SJCRH30 (cell line): ENCODE data around the gene ZFR. TPM values are rescaled to one million over a fixed set of nuclear protein-coding genes. Genes with fewer than 3 reads are reported as not detected.
A peak's percentile ranks its signal among the peaks of the same experiment; 100 is the strongest.
"Not testable (repeated sequence)": the region's sequence is repeated elsewhere in the genome, so short reads cannot be mapped to it uniquely, and the experiment has no call there.

Source experiments
- DNase-seq, 2 experiments: peaks; one replicate each; pipeline ENCODE4 v3.0.0-alpha.2; 2015 to 2020
- H3K27ac ChIP-seq: fragments of 250-450 bp; sonication (Bioruptor Pico); 2 replicates; pipeline ENCODE4 v1.5.1; 2020; ENCODE audit warnings: mild to moderate bottlenecking, moderate library complexity
- H3K27me3 ChIP-seq: fragments of 250-450 bp; sonication (Bioruptor Pico); 2 replicates; pipeline ENCODE4 v1.5.1; 2020; ENCODE audit warnings: mild to moderate bottlenecking, moderate library complexity
- H3K36me3 ChIP-seq: fragments of 250-450 bp; sonication (Bioruptor Pico); 2 replicates; pipeline ENCODE4 v1.5.1; 2020; ENCODE audit warnings: mild to moderate bottlenecking, moderate library complexity
- H3K4me1 ChIP-seq: fragments of 250-450 bp; sonication (Bioruptor Pico); 2 replicates; pipeline ENCODE4 v1.5.1; 2020; ENCODE audit warnings: mild to moderate bottlenecking, moderate library complexity
- H3K4me3 ChIP-seq: fragments of 250-450 bp; sonication (Bioruptor Pico); 2 replicates; pipeline ENCODE4 v1.5.1; 2020; ENCODE audit warnings: mild to moderate bottlenecking, moderate library complexity
- H3K9me3 ChIP-seq: fragments of 250-450 bp; sonication (Bioruptor Pico); replicated peaks from 2 replicates; pipeline ENCODE4 v1.5.1; 2020; ENCODE audit warnings: mild to moderate bottlenecking, moderate library complexity
- total RNA-seq: library from RNA; depleted of rRNA; stranded (reverse); fragments of >200 nt; shearing (Covaris generic); gene quantifications from 2 replicates; pipeline ENCODE4 v1.2.3, GENCODE V29; 2014

The ZFR gene
- total RNA-seq, 1 experiment from 2014 or later: 136 TPM

DNA sequence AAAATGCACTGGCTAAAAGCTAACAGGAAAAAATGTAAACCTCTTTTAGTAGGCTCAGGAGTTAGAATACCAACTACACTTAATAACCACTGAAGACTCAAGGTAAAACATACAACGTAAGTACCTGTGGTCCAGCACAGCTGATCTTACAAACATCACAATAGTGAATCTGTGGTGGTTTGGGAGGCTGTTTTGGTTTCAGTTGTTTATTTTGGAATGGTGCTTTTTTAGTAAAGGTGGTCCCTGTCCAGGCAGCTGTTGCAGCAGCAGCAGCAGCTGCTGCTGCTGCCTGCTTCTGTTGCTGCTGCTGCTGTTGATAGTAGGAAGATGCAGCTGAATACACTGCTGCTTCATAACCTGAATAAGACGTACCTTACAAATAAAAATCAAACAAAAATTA lies 37.9 kb downstream of the ZFR start:
- peak; percentile 41 to 70 for DNase-seq
- Histone ChIP-seq H3K4me3 (no peak overlapping the region), H3K4me1 (peaks cover 16% of the 10 kb centered on the region), H3K9me3 (0 out of 2 replicates have a peak, but pooled peaks cover 2% of the 10 kb centered on the region), H3K27ac (no peak overlapping the region), H3K27me3 (no peaks in the 10 kb centered on the region), H3K36me3 (peaks cover 87% of the 10 kb centered on the region)

GRCh38 chr5:32405507-32405906 lies 39.0 kb downstream of the ZFR start:
- peaks cover 92% of the 10 kb centered on the region for H3K36me3 ChIP-seq
- DNase-seq: no peak
- no peak overlapping the region for H3K4me3 ChIP-seq

GRCh38 chr5:32403760-32404159 lies 40.8 kb downstream of the ZFR start:
- no peak overlapping the region for H3K27ac ChIP-seq
- H3K4me3 ChIP-seq: no peak overlapping the region
- peaks cover 98% of the 10 kb centered on the region for H3K36me3 ChIP-seq
- H3K27me3 ChIP-seq: no peaks in the 10 kb centered on the region
- peaks cover 16% of the 10 kb centered on the region for H3K4me1 ChIP-seq
- DNase-seq: no peak
- H3K9me3 ChIP-seq: 0 out of 2 replicates have a peak, but pooled peaks cover 2% of the 10 kb centered on the region

More at GRCh38 chr5:32405507-32405906, 39.0 kb downstream of the ZFR start:
- no peak overlapping the region for H3K27ac ChIP-seq
- peaks cover 16% of the 10 kb centered on the region for H3K4me1 ChIP-seq
- no peaks in the 10 kb centered on the region for H3K27me3 ChIP-seq
- 0 out of 2 replicates have a peak, but pooled peaks cover 2% of the 10 kb centered on the region for H3K9me3 ChIP-seq

DNA sequence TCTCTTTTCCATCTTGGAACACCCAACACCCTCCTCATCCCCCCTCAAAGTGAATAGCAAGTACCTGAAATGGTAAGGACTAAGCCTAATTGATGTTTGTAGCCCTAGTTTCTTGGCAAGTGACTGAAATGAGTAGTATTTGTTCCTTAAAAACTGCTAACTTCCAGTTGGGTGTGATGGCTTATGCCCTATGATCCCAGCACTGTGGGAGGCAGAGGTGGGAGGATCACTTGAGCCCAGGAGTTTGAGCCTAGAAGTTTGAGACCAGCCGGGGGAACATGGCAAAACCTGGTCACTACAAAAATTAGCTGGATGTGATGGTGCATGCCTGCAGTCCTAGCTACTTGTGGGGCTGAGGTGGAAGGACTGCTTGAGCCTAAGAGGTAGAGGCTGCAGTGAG lies 44.1 kb downstream of the ZFR start:
- Histone ChIP-seq H3K27ac (no peak overlapping the region), H3K4me1 (no peaks in the 10 kb centered on the region), H3K9me3 (no peaks in the 10 kb centered on the region), H3K36me3 (peaks cover 96% of the 10 kb centered on the region), H3K4me3 (no peak overlapping the region), H3K27me3 (no peaks in the 10 kb centered on the region)
- DNase-seq: no peak

- DNase-seq, H3K4me3 ChIP-seq, H3K27ac ChIP-seq, H3K4me1 ChIP-seq, H3K27me3 ChIP-seq, H3K9me3 ChIP-seq: not testable (repeated sequence)
- H3K36me3 ChIP-seq: peaks cover 96% of the 10 kb centered on the region
Measured at GRCh38 chr5:32398754-32399153, 45.8 kb downstream of the ZFR start.

DNA sequence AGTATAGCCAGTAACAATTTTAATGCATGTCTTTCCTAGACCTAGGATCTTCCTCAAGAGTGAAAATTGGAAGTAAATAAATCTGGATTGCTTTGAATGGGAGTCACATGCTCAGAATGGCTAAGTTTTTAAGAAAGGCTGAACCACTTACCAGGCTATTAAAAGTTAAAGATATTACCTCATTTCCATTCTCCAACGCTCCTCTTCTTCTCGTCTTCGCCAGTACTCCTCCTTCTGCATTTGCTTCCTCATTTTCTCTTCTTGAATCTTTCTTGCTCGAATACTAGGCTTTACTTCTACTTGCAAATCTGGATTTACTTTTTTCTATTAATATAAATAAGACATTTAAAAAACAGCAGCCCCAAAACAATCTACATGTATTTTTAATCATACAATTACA lies 49.6 kb downstream of the ZFR start:
- DNase-seq: no peak
- H3K27ac ChIP-seq: no peak overlapping the region
- no peak overlapping the region for H3K4me3 ChIP-seq
- no peaks in the 10 kb centered on the region for H3K27me3 ChIP-seq
- no peaks in the 10 kb centered on the region for H3K9me3 ChIP-seq
- H3K4me1 ChIP-seq: peaks cover 16% of the 10 kb centered on the region; the same call in 1 of the 2 replicates
- peaks cover 92% of the 10 kb centered on the region for H3K36me3 ChIP-seq

DNA sequence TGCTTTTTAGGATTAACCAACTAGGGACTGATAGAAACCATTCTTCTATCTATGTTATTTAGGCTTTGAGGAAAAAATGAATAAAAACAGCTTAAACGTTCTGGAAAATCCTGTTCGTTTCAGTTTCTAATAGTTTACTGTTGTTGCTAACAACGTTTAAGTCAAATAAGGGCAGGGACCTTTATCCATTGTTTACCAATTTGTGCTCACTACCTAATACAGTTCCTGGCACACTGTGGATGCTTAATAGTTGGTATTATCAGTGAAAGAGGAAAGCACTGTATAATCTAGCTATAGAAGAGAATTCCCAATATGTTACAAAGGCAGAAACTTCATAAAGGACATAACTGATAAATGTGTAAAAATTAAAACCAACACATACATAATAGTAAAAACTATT lies 52.5 kb downstream of the ZFR start:
- Histone ChIP-seq H3K36me3 (peaks cover 94% of the 10 kb centered on the region), H3K27me3 (no peaks in the 10 kb centered on the region), H3K27ac (no peak overlapping the region), H3K9me3 (no peaks in the 10 kb centered on the region), H3K4me3 (no peak overlapping the region), H3K4me1 (peaks cover 16% of the 10 kb centered on the region; the same call in 1 of the 2 replicates)
- no peak for DNase-seq

GRCh38 chr5:32390819-32391591 lies 53.5 kb downstream of the ZFR start:
- H3K9me3 ChIP-seq: no peaks in the 10 kb centered on the region
- H3K4me3 ChIP-seq: no peak overlapping the region
- H3K27me3 ChIP-seq: no peaks in the 10 kb centered on the region
- DNase-seq: peak; percentile 10 to 41
- H3K4me1 ChIP-seq: peaks cover 16% of the 10 kb centered on the region; the same call in 1 of the 2 replicates
- H3K36me3 ChIP-seq: peaks cover 95% of the 10 kb centered on the region
- H3K27ac ChIP-seq: peak overlapping the region; percentile 21

GRCh38 chr5:32388432-32389129 lies 56.0 kb downstream of the ZFR start:
- H3K9me3 ChIP-seq: no peaks in the 10 kb centered on the region
- H3K36me3 ChIP-seq: peaks cover 95% of the 10 kb centered on the region
- peaks cover 16% of the 10 kb centered on the region; the same call in 1 of the 2 replicates for H3K4me1 ChIP-seq
- no peak overlapping the region for H3K4me3 ChIP-seq
- H3K27ac ChIP-seq: no peak overlapping the region
- no peaks in the 10 kb centered on the region for H3K27me3 ChIP-seq
- no peak for DNase-seq

- no peak overlapping the region for H3K27ac ChIP-seq
- no peaks in the 10 kb centered on the region for H3K9me3 ChIP-seq
- peaks cover 16% of the 10 kb centered on the region; the same call in 1 of the 2 replicates for H3K4me1 ChIP-seq
- H3K27me3 ChIP-seq: no peaks in the 10 kb centered on the region
- H3K4me3 ChIP-seq: no peak overlapping the region
- DNase-seq: no peak
- H3K36me3 ChIP-seq: peaks cover 95% of the 10 kb centered on the region
Measured at GRCh38 chr5:32387841-32388240, 56.7 kb downstream of the ZFR start.

DNA sequence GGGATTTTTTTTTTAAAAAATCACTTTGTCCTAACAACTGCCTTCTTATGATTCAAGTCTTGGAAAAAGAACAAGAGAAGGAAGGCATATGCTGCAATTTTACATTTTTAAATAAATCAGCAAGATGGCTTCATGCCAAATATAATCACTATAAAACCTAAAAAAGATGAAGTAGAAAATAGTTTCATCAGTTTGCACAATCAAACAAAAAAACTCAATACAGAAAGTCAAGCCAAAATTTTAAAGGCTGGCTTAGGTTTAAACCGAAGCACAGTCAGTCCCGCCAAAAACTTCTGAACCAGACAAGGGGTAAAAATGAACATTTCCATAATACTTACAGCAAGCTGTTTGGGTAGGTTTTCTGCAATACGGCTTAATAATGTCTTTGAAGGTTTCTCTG lies 57.3 kb downstream of the ZFR start:
- peaks cover 16% of the 10 kb centered on the region; the same call in 1 of the 2 replicates for H3K4me1 ChIP-seq
- no peaks in the 10 kb centered on the region for H3K9me3 ChIP-seq
- DNase-seq: no peak
- H3K36me3 ChIP-seq: peaks cover 95% of the 10 kb centered on the region
- no peak overlapping the region for H3K4me3 ChIP-seq
- no peak overlapping the region for H3K27ac ChIP-seq
- no peaks in the 10 kb centered on the region for H3K27me3 ChIP-seq

DNA sequence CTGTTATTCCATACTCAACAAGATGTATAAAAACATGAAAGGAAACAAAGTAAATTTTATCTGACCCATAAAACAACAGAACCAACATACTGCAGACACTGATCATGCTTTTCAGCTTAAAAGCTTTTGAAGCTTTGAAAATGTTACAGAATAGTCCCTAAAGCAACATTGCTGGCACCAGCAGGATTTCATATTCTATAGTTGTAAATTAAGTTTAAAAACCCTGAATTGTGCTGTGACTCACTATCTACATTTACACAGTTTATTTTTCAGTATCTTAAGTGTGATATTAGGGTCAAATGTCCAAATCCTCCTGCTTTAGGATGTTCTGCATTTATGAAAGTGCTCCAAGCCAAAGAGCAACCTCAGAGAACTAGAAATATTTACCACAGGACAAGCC lies 59.9 kb downstream of the ZFR start:
- Histone ChIP-seq H3K4me3 (no peak overlapping the region), H3K27ac (no peak overlapping the region), H3K36me3 (peaks cover 87% of the 10 kb centered on the region), H3K9me3 (no peaks in the 10 kb centered on the region), H3K27me3 (no peaks in the 10 kb centered on the region), H3K4me1 (no peaks in the 10 kb centered on the region)
- no peak for DNase-seq

GRCh38 chr5:32383586-32383985 lies 61.0 kb downstream of the ZFR start:
- H3K27me3 ChIP-seq: no peaks in the 10 kb centered on the region
- H3K4me1 ChIP-seq: no peaks in the 10 kb centered on the region
- H3K9me3 ChIP-seq: no peaks in the 10 kb centered on the region
- H3K36me3 ChIP-seq: peaks cover 87% of the 10 kb centered on the region
- H3K27ac ChIP-seq: no peak overlapping the region
- DNase-seq: no peak
- H3K4me3 ChIP-seq: no peak overlapping the region

- DNase-seq: no peak
- Histone ChIP-seq H3K4me1 (no peaks in the 10 kb centered on the region), H3K27ac (no peak overlapping the region), H3K4me3 (no peak overlapping the region), H3K27me3 (no peaks in the 10 kb centered on the region), H3K36me3 (peaks cover 87% of the 10 kb centered on the region), H3K9me3 (no peaks in the 10 kb centered on the region)
Measured at GRCh38 chr5:32383065-32383464, 61.5 kb downstream of the ZFR start.

- peaks cover 77% of the 10 kb centered on the region for H3K36me3 ChIP-seq
- H3K4me3 ChIP-seq: no peak overlapping the region
- DNase-seq: no peak
- H3K27ac ChIP-seq: no peak overlapping the region
- H3K9me3 ChIP-seq: no peaks in the 10 kb centered on the region
- H3K4me1 ChIP-seq: no peaks in the 10 kb centered on the region
- no peaks in the 10 kb centered on the region for H3K27me3 ChIP-seq
Measured at GRCh38 chr5:32379421-32379820, 65.1 kb downstream of the ZFR start.
